ENCODE results near the gene TMCC3.

GRCh38 chr12:94595152-94595551 is 55.2 kb downstream of the TMCC3 start:
- TF ChIP-seq, protein P1, sequence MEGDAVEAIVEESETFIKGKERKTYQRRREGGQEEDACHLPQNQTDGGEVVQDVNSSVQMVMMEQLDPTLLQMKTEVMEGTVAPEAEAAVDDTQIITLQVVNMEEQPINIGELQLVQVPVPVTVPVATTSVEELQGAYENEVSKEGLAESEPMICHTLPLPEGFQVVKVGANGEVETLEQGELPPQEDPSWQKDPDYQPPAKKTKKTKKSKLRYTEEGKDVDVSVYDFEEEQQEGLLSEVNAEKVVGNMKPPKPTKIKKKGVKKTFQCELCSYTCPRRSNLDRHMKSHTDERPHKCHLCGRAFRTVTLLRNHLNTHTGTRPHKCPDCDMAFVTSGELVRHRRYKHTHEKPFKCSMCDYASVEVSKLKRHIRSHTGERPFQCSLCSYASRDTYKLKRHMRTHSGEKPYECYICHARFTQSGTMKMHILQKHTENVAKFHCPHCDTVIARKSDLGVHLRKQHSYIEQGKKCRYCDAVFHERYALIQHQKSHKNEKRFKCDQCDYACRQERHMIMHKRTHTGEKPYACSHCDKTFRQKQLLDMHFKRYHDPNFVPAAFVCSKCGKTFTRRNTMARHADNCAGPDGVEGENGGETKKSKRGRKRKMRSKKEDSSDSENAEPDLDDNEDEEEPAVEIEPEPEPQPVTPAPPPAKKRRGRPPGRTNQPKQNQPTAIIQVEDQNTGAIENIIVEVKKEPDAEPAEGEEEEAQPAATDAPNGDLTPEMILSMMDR (IDR thresholded peaks at IDR 0.05; ENCODE audit: insufficient read depth, low read depth, low read length), result no peak
- no peak for TF ChIP-seq EZH2 (IDR thresholded peaks at IDR 0.05; ENCODE audit: insufficient read depth, low read length)

Measured in astrocyte (in vitro differentiated cells and primary cell).